HG03108 (cell line): ENCODE data around the gene FA2H.
"Not testable (repeated sequence)": the region's sequence is repeated elsewhere in the genome, so short reads cannot be mapped to it uniquely, and the experiment has no call there.

Experiments
- ATAC-seq: cut with Tn5 transposase; IDR thresholded peaks from one replicate; pipeline ENCODE4 v1.9.1; 2021; ENCODE audit warnings: moderate library complexity; ENCODE audit not compliant: unreplicated experiment

The FA2H gene

GRCh38 chr16:74771656-74772315 lies 2.8 kb downstream of the FA2H start:
- ATAC-seq = peak; percentile 55

GRCh38 chr16:74770831-74771526 lies 3.6 kb downstream of the FA2H start:
- ATAC-seq = no peak

- ATAC-seq = no peak
Observed at GRCh38 chr16:74769586-74770190, 4.9 kb downstream of the FA2H start.

- ATAC-seq = no peak
Observed at GRCh38 chr16:74768239-74768638, 6.4 kb downstream of the FA2H start.

GRCh38 chr16:74767749-74768148 lies 6.9 kb downstream of the FA2H start:
- ATAC-seq = no peak

GRCh38 chr16:74766729-74767128 lies 7.9 kb downstream of the FA2H start:
- ATAC-seq = no peak

GRCh38 chr16:74764184-74764583 lies 10.4 kb downstream of the FA2H start:
- ATAC-seq = not testable (repeated sequence)

- ATAC-seq = no peak
Observed at GRCh38 chr16:74761665-74762064, 13.0 kb downstream of the FA2H start.

- ATAC-seq = no peak
Observed at GRCh38 chr16:74760007-74760767, 14.4 kb downstream of the FA2H start.

GRCh38 chr16:74759564-74759963 lies 15.1 kb downstream of the FA2H start:
- no peak for ATAC-seq

GRCh38 chr16:74758801-74759200 lies 15.8 kb downstream of the FA2H start:
- no peak for ATAC-seq

GRCh38 chr16:74757349-74757748 lies 17.3 kb downstream of the FA2H start:
- no peak for ATAC-seq

GRCh38 chr16:74756203-74756602 lies 18.4 kb downstream of the FA2H start:
- ATAC-seq = no peak

GRCh38 chr16:74753180-74753579 lies 21.4 kb downstream of the FA2H start:
- ATAC-seq = no peak

- no peak for ATAC-seq
Observed at GRCh38 chr16:74752756-74753155, 21.9 kb downstream of the FA2H start.

- no peak for ATAC-seq
Observed at GRCh38 chr16:74752258-74752657, 22.4 kb downstream of the FA2H start.

- no peak for ATAC-seq
Observed at GRCh38 chr16:74751658-74752057, 23.0 kb downstream of the FA2H start.

GRCh38 chr16:74749291-74750055 lies 25.1 kb downstream of the FA2H start:
- no peak for ATAC-seq

- no peak for ATAC-seq
Observed at GRCh38 chr16:74748616-74749026, 26.0 kb downstream of the FA2H start.

- no peak for ATAC-seq
Observed at GRCh38 chr16:74747716-74748615, 26.7 kb downstream of the FA2H start.
